GM18868 (cell line): ENCODE results near the gene TENM3.

Experiments
- ATAC-seq: cut with Tn5 transposase; IDR thresholded peaks from one replicate; pipeline ENCODE4 v1.9.1; 2021; ENCODE audit warnings: mild to moderate bottlenecking, moderate library complexity; ENCODE audit not compliant: unreplicated experiment

TENM3 gene

DNA sequence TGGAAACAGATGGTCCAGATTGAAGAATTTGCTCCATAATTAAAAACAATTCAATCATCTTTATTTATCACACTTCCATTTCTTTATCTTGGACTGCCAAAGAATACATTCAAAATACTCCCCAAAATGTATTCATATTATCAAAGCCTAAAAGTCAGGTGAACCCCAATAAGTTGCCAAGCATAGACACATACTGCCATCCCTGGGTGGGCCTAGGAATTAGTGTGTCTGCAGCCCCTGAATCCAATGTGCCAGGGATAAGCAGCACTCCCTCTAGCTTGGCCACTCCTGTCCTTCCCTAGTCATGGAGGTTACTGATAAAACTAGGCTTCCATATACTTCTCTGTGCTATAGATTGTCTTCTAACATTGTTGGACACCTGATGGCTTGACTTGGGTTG lies 199.9 kb downstream of the TENM3 start:
- no peak for ATAC-seq

DNA sequence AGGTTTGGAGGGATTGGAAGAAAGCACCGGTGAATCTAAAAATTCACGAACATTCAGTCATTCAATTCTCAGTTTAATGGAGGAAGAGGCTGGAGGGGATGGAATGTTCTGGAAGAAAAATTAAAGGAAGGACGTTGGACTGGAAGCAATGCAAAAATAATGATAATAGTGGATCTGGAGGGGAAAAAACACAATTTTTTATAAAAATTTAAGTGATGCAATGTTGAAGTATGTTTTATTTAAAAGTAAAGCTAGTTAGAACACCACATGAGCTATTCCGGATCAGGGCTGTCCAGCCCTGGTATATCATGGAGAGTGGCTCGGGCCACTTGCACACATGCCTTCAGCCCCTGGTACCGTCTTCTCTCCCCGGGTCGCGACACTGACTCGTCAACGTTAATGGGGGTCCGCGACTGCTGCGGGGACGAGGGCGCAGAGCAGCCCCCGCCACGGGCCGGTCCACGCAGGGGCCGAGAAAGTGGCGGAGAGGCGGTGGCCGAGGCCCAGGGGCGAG lies 204.6 kb downstream of the TENM3 start:
- no peak for ATAC-seq

DNA sequence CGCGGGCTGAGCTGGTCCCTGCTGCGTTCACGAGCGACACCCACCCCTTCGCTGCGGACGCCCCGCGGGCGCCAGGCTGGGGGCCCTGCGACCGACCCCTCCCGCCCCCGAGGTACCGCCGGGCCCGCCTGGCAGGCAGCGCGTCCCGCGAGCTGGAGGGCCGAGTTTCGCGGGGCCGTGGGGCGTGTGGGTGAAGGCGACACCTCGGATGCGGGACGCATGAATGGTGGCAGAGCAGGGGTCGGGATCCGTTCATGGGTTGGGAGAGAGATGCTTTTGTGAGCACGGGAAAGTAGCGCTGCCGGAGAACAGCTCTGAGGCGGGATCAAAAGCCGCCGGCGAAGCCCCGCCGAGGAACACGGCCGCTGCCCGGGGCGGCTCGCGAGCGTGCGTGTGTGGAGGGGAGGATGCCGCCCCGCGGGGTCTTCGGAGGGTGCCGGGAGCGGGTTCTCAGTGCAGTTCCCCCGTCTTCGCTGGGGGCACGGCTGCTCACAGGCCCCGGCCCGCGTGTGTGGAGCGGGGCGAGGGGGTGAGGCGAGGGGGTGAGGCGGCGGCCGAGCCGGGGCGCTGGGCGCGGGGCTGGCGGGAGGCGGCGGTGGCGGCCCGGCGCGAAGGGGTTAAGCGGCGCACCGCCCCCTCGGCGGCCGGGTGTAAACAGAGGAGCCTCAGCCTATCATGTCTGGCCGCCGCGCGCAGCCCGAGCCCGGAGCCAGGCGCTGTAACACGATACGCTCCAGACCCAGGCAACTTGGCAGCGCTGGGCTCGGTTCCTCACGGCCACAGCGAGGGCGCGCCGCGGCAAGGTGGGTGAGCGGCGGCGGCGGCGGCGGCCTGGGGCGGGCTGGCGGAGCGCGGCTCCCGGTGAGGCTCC lies 205.3 kb downstream of the TENM3 start:
- peak; percentile 94 for ATAC-seq

DNA sequence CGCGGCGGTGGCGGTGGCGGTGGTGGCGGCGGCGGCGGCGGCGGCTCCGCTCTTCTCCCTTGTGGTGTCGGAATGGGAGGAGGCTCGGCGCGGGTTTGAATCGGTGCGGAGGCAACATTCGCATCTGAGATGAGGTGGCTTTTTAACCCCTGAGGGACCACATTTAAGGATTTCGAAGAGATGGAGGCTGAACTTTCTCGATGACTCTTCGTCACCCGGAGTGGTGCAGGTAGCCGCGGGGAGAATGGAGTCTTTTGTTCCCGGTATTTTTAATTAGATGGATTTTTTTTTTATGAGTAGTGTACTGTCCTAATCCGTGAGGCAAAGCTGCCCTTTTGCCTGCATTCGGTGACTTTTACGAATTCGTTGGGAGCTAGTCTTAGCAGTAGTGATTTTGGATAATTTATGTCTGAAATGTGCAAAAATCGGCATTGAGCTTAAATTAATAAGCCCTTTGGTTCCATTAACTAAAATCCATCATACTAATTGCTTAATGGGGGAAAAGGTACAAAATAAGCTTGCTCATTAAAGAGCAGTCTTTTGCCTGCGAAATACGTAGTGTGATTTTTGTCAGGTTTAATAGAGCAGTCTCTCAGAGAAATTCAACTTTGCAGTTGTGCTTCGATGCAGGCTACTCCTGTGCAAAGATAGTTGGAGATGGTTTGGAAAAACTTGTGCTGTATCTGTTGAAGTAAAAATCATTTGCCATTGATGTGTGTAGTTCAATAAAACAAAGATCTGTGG lies 206.2 kb downstream of the TENM3 start:
- no peak for ATAC-seq

DNA sequence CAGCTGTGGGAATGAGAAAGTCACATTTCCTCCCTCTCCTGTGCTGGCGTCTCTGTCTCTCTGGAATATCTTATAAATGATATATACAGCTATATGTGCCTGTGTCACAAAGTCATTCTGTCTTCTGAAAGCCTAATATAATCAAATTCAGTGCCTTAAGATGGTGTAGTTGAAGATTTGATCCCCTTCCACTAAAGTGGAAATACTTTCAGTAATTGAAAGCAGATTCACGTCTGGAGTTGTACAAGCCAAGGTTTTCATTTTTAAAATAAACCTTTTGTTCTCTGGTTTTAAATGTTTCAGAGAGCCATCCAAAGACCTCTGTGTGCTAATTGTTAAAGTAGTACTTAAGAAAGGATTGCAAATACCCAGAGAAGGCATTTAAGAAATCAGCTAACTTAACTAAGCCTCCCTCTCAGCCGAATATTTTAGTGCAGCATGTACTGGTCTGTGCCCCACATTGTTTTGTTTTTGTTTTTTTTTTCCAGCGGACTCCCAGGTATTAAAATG lies 206.8 kb downstream of the TENM3 start:
- no peak for ATAC-seq

DNA sequence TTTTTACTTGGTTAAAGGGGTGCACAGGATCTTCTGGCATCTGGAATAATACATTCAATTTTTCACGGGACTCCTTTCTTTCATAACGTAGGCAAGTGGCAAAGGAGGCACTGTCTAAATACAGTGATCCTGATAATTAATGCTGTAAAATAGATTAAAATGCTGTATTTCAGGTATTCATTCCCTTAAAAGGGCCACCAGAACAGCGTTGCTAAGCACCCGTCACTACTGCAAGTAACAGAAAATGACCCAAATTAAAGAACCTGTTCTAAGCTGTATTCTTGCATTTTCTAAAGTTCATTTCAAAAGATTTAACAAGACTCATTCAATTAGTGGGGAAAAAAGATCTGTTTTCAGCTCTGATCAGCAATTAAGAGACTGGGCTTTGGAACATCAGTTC lies 208.2 kb downstream of the TENM3 start:
- no peak for ATAC-seq

DNA sequence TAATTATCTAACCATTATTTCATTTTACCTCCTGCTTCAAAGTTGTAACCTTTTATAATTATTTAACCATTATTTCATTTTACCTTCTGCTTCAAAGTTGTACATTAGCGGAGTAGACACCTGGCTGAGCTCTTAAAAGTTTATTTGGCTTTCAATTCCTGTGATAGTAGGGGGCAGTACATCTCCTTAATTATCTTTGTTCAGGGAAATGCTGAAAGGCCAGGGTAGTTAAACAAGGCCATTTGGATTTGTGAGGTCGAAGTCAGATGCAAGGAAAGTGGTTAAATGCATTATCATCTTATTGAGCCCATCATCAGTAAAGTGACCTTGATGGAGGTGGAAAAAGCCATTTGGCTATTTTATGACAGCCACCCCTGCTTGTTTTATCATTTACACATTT lies 210.6 kb downstream of the TENM3 start:
- no peak for ATAC-seq

DNA sequence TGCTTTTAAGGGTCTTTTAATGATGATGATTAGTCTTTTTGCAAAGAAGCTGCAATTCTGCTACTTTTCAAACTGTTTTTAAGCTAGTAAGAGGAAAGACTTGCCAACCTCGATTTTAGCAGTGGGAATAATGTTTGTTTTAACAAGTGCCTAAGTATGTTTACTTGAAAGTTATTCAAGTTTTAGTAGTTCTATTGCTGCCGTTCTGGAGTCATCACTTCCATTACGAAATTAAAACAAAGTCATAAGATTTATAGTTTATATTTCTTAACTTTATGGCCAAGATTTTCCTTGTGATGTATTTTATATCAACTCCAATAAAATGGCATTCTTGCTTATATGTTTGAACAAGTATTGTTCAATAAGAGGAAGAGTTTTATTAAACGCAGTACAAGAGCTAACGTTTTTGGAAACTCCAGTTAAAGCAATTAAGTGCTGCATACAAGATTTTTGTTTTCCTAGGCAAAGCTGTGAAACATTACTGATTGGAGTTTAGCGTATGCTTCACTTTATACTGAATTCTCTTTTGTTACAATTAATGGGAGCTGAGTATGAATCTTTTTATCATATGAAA lies 211.3 kb downstream of the TENM3 start:
- ATAC-seq: no peak

DNA sequence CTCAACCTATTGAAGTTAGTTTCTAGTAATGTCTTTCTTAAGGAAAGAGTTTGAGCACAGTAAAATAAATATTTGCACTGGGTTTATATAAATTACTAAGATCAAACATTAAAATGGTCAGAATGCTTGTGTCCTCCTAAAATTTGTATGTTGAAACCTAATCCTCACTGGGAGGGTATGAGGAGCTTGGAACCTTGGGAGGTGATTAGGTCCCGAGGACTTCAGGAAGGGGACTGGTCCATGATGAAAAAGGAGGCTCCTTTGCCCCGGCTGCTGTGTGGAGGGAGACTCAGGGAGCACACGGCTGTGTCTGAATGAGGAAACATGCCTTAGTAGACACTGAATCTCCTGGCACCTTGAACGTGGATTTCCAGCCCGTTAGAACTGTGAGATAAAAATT lies 221.9 kb downstream of the TENM3 start:
- ATAC-seq: no peak

DNA sequence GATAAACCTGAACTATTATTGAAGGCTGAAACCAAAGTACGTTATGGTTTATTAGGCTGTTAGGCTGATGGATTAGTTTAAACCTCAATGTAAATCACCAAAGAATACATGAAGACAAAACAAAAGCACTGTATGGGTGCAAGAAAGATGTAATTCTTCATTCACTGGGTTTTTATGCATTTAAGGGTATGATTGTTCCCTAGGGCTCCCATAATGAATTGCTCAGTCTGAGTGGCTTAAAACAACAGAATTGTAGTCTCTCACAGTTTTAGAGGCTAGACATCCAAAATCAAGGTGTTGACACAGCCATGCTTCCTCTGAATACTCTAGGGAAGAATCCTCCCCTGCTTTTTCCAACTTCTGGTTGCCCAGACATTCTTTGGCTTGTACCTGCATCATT lies 222.8 kb downstream of the TENM3 start:
- ATAC-seq: no peak

DNA sequence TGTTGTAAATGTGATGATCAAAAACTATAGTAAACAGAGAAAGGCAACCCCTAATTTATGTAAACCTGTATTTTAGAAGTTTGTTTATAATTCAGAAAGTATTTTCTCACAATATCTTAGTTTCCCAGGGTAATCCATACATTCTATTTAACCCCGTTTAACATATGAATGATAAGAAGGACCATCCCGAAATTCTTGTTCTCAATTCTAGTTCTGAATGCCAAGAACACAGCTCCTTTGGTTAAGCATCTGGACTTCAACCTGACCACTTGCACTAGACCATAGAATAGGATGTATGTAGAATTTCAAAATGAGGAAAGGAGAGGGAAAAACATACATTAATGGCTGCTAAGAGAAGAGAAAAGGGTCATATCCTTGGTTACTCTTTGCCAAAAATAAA lies 227.0 kb downstream of the TENM3 start:
- no peak for ATAC-seq

DNA sequence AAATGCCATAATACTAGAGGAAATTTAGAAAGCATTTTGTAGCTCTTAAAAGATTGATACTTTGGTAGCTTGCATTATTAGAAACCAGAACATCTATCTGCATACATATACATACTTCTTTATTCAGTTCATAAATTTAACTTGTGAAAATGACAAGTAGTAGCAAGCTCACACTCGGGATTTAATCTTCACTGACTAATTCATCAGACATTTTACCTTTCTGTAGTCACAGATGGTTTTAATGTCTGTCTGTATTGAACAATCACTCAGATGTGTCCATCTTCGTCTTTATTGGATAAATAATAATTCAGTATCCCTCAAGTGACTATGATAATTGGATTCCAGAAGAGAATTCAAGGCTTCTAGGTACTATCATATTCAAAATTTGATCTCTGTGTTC lies 232.3 kb downstream of the TENM3 start:
- no peak for ATAC-seq

DNA sequence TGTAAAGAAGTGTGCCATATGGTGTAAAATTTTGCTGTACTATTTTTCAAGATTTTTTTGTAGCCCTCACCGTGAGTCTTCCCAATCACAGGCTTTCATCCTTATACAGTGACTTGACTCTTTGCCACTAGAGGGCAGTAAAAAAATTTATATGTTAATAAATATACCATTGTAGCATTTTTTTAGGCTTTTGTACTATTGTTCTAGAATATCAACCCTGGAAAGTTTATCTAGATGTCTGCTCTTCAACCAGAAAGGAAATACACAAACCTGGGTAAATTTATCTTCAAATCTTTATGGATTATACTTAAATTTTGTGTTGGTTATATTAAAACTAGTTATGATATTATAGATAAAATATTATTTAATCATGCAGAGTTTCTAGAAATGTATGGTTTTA lies 235.3 kb downstream of the TENM3 start:
- peak; percentile 84 for ATAC-seq

DNA sequence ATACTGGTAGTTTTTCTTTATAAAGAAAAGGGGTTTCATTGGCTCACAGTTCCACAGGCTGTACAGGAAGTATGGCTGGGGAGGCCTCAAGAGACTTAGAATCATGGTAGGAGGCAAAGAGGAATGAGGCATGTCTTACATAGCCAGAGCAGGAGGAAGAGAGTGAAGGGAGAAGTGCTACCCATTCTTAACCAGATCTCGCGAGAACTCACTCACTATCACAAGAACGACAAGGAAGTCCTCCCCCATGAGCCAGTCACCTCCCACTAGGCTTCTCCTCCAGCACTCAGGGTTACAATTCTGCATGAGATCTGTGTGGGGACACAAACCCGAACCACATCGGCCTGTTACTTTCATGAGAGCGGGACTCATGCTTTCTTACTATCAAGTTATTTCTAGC lies 240.5 kb downstream of the TENM3 start:
- no peak for ATAC-seq

DNA sequence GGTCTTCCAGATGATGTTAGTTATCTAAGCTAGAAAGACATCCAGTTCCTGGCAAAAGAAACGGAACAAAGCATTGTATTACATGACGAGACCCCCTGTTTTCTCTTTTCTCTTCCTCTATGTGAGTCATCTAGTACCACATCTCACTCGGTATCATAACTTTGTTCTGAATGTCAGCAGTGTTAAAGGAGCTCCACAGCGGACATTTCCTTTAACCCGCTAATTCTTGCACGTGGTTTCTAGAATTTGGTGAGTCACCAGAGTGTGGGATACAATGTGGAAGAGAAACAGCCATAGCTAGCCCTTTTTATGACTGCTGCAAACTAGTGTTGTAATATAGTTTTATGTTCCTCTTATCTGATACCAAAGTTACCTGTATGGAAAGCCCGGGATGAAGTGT lies 243.7 kb downstream of the TENM3 start:
- ATAC-seq: no peak

DNA sequence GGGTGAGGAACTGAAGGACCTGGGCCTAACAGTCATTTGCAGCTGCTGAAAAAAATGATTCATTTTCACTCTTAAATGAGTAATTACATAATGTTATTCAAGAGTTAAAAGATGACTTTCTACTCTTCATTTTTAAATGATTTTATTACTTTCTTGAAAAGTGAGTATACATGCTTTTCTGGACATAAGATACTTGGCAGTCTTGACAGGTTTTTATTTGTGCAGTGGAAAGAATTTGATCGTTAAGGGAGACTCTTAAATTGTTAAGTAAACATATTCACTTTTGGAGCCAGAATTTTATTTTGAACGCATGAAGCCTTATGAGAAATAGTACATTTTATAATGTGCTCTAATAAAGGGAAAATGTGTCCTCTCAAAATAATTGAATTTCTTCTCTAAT lies 245.7 kb downstream of the TENM3 start:
- ATAC-seq: no peak

DNA sequence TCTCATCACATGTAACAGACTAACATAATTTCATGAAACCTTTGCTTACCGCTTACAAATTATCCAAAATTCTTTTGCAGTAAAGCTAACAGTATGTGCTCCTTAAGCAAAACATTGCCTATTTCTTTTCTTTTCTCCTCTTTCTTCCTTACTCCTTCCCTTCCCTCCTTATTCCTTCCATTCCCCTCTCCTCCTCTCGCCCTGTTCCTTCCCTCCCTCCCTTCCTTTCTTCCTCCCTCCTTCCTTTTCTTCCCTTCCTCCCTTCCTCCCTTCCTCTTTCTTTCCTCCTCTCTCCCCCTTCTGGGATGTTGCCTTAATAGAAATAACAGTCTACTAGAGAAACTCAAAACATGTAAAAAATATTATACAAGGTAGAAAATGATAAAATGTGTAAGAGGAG lies 246.4 kb downstream of the TENM3 start:
- ATAC-seq: no peak

DNA sequence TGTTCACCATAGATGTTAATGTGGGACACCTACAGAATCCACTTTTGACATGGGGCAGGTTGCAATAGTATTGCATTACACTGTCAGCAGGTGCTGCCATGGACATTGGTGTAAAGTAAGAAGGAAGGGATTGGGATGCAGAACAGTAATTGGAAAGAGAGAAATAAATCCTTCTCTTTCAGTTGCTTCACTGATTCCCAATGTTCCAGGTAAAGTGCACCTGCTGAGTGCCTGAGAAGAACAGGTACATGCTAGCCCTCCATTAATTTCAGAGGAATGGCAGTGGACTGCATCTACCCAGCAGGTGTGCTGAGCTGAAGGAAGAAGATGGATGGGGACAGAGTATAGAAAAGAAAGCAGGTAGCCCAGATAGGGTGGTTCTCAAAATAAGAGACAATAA lies 248.5 kb downstream of the TENM3 start:
- no peak for ATAC-seq

DNA sequence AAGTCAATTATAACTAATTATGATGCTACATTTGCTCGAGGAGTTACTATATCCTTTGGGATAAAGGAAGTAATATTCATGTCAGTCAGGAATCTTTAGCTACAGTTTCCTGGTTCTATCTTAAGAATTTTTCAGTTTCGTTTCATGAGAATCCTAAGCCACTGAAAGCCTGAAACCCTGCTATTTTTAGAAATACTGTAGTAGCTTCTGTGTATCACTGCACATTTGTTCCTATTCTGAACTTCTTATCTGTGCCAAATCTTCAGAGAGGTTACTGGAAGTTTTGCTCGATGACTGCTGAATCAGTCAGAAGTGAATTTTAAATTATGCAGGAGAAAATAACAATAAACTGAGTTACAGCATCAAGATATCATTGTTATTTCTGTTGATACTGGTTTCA lies 249.2 kb downstream of the TENM3 start:
- peak; percentile 72 for ATAC-seq

DNA sequence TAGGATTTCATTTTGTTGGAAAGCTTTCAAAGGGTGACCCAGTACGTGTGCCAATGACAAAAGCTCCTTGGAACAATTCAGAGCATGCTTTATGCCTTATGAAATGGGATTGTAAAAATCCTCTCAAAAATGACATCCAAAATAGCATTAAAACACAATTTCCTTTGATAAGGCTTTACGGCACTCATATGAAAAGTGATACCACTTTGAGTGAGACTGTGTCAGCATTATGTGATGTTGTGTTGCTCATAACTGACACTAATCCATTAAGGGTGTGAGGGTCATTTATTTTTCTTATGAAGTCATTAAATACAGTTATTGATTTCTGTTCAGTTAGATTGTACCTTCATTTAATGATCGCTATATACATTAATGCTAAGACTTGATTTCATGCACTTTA lies 250.2 kb downstream of the TENM3 start:
- no peak for ATAC-seq

DNA sequence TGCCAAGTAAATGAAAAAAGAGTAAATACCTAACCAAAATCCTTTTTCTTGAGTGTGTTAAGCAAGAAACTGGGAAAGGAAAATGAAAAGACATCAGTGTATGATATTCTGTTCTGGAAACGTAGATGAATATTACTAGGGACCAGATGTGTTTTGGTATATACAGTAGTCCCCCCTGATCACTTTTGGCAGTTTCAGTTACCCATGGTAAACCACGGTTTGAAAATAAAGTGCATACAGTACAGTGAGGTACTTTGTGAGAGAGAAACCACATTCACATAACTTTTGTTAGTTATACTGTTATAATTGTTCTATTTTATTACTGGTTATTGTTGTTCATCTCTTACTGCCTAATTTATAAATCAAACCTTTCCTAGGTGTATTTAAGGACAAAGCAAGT lies 250.9 kb downstream of the TENM3 start:
- peak; percentile 60 for ATAC-seq

DNA sequence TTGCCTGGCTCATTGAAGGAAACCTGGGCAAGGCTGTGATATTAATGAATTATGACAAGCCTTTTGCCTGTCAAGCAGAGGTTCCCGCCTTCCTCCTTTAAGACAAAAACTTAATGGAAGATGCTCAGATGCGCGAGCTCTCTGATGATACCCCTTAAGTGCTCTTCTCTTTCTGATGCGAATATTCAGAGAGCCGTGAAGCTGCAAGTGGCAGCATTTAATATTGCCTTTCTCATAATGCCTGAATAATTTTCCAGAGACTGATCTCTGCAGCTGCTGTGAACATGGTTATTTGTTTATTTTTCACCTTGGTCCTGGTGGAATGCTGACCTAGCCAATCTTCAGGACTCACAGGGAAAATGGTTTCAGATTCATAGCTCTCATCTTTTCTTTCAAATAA lies 251.8 kb downstream of the TENM3 start:
- no peak for ATAC-seq
